ENCODE measurements around the gene CTXN1.
"Not testable (repeated sequence)": the region's sequence is repeated elsewhere in the genome, so short reads cannot be mapped to it uniquely, and the experiment has no call there.

The CTXN1 gene

DNA sequence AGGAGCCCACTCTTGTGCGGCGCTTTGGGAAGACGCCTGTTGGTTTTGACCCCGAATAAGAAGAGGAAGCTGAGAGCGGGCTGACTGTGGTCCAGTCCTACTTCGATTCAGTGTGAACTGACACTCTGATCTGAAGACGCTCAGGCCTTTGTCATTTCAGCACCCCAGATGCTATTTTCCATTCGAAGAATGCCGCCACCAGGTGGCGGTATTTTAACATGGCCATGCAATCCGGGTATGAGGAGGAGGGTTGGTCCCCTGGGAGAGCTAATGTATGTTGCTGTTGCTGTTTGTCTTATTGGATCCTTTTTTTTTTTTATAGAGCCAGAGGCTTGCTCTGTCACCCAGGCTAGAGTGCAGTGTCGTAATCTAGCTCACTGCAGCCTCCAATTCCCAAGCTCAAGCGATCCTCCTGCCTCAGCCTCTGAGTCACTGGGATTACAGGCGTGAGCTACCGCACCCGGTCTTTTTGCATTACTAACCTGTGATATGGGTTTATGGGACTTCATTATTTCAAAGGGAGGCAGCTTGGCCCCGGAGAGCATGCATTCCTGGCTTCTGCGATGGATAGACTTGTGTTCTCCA lies 18.3 kb upstream of the CTXN1 start:
- peak; percentile 71 for DNase-seq

DNA sequence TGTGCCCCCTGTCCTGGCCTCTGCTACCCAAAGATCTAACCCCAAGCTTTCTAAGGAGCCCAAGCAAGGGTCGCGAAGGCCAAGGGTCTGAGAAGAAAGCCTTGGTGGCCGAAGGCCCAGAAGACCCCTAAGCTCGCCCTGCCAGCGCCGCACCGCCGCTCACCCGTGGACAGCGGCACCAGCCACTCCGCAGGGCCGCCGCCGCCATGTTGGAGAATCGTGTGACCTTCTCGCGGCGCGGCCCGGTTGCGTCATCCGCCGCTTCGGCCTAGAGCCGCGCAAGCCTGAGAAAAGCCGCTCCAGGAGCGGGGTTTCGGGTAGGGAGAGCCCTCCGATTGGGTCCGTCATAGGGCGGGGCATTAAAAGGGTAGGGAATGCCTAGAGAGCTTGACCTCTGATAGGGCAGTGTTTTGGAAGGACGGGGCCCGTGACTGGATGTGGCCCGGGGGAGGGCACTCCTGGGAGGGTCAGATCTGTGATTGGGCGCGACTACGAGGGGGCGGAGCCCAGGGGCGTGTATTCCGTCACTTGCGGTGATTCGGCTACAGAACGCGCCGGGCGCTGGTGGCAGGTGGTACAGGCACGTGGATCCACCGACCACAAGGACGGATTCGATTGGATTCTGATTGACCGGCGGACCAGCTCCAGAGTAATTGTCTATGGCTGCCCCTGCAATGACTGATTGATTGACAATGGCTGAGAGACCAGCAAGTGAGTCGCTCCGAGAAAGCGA lies 17.7 kb upstream of the CTXN1 start, which contains the start of gene TIMM44:
Gene TIMM44 (minus strand): TSS at position 223 of the 733 bp plus-strand sequence. CDS start 15 bp downstream, at position 208.
- DNase-seq, result peak; percentile 99

- DNase-seq, result no peak
Observed at GRCh38 chr19:7942981-7943443, 17.1 kb upstream of the CTXN1 start.

DNA sequence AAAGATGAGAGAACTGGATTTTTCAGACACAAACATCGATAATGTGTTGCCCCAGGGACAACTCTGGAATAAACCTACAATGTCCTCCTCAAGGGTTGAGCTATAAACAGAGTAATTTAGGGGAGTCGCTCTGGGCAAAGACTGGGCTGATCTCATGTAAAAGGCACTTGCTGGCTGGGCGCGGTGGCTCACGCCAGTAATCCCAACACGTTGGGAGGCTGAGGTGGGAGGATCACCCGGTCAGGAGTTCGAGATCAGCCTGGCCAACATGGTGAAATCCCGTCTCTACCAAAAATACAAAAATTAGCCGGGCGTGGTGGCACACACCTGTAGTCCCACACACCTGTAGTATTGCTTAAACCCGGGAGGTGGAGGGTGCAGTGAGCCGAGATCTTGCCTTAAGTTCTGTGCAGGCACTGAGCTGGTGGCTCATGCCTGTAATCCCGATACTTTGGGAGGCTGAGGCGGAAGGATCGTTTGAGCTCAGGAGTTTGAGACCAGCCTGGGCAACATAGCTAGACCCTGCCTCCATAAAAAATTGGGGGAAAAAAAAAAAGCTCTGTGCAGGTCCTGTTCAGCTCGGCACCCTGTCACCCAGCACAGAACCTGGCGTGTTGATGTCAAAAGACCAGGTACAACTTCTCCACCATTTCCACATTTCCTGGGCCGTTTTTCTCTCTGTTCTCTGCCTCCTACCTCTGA lies 16.1 kb upstream of the CTXN1 start:
- DNase-seq, result no peak

- DNase-seq, result no peak
Observed at GRCh38 chr19:7940841-7941240, 14.9 kb upstream of the CTXN1 start.

GRCh38 chr19:7934766-7935165 lies 8.8 kb upstream of the CTXN1 start:
- DNase-seq, result no peak

DNA sequence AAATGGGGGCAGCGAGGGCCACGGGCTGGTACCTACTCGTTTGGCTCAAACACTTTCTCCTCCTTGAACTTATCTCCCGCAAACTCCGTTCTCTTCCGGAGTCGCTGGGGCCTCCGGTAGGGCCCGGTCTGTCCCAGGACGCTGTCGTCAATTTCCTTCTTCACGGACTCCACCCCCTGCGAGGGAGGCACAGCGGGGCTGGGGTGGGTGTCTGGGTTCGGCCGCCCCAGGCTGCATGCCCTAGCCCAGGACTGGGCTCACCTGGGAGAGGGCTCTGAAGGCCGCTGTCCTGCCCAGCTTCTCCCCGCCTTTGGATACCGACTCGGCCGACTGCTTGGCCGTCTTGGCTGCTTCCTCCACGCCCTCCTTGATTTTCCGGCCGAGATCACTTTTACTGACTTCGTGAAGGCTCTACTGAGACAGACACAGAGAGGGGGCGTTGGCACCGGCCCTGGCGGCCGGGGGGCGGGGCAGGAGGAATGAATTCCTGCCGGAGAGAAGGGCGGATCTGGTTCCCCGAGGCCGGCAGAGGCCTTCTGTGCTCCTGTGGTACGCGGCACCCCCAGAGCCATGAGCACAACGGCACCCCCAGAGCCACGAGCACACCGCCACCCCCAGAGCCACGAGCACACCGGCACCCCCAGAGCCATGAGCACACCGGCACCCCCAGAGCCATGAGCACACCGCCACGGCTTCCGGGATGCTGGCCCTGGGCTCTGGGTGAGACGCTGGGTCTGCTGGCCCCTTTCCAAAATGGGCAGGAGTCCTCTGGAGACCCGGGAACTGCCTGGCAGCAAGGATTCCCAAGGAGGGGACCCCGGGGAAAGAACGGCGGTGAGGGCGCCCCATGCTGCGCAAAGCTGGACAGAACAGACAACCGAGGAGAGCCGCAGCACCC lies 8.1 kb upstream of the CTXN1 start:
- no peak for DNase-seq

GRCh38 chr19:7933411-7933810 lies 7.5 kb upstream of the CTXN1 start:
- no peak for DNase-seq

- DNase-seq, result no peak
Observed at GRCh38 chr19:7932930-7933300, 7.0 kb upstream of the CTXN1 start.

DNA sequence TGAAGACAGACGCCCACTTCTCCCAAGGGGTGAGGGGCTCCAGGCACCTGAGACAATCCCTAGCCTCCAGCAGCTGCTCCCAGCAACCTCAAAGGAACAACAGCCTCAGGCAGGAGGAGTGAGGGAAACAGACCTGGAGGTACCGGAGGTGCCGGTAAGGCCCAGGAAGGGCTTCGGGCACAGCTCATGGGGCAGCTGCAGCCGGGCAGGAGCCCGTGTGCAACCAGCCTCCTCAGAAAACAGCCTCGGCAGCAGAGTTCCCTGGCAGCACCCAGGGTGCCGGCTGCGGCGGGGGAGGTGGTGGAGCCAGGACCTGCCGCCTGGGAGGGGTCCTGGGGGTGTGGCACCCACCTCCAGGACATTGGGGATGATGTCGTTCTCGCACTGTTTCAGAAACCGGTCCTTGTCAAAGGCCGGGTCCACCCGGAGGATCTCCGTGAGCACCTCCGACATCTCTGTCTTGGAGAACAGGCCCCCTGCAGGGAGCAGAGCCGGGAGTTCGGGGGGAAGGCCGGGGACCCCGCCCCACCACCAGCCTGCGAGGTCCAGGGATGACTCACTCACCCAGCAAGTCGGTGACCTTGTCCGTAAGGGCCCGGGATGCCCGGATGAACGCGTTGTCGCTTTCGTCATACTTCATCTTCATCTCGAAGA lies 6.5 kb upstream of the CTXN1 start:
- DNase-seq, result no peak

DNA sequence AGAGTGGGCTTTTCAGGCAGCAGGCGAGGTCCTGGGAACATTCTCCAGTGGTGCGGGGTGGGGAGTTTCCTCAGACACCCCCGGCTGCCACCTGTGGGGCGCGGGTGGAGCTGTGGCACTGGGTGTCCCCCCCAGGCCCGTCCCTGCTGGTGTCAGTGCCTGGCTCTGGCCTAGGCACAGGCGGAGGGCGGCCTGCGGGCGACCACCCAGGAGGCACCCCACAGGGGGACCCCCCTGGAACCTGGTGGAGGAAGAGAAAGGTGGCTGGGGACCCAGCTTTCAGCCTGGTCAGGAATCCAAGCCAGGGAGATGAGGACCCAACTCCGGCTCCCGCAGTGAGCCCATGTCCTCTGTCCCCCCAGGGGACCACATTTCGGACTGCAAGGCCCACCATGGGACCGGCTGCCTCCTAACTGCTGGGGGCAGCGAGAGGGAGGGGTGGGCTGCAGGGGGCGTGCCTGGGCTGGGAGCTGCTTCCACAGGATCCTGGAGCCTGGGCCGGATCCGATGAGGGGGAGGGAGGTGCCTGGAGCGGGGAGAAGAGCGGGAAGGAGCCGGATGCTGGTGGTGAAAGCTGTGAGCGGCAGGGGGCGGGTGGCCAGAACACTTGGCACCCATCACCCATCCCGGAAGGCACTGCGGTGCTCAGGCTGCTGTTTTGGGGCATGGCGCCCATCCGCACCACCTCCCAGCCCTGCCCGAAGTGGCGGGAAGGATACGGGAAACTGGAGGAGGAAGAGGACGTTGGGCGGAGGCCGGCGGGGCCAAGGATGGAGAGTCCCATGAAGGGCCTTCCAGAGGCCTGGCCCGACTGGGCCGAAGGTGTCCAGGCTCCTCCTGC lies 5.5 kb upstream of the CTXN1 start:
- DNase-seq, result no peak

GRCh38 chr19:7930765-7931164 lies 4.8 kb upstream of the CTXN1 start:
- DNase-seq, result no peak

GRCh38 chr19:7930030-7930429 lies 4.1 kb upstream of the CTXN1 start:
- DNase-seq, result not testable (repeated sequence)

DNA sequence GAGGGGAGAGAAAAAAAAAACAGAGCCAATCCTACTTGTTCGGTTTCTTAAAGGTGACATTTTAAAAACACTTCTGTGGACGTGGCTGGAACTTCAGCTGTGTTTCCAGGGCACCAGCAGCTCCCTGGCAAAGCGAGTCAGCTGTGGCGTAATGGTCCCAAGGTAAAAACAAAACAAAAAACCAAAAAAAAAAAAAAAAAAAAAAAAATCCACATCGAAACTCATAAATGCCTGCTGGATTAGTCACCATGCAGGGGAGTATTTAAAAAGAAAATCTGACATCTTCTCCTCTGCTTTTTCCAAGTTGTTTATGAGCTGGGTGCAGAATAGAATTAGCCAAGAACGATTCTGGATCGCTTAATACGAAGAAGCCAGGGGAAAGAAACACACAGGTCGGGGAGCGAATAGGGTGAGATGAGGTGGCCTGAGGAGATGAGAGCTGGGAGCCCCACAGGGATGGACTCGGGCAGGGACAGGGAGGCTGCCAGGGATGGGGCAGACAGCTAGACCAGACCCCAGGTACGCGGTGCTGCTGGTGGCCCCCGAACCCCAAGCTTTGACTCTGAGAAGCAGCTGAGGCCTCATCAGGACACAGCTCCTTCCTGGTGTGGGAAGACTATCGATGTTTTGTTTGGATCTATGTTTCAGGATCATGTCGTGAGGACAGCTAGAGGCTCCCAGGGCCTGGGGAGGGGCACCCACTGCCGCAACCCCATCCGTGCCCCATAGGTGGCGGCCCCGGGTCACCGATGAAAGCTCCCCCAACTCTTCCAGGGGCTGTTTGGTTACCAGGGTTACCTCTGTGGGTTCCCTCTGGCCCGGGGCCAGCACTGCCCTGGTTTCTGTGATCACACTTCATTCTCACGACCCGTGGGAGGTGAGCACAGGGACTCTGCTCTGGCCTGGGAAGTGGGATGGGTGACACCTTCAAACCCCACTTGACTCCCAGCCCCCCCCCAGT lies 3.1 kb upstream of the CTXN1 start:
- no peak for DNase-seq

GRCh38 chr19:7928334-7928706 lies 2.4 kb upstream of the CTXN1 start:
- no peak for DNase-seq

GRCh38 chr19:7927605-7928333 lies 1.8 kb upstream of the CTXN1 start:
- no peak for DNase-seq

GRCh38 chr19:7926727-7927604 lies 1.0 kb upstream of the CTXN1 start:
- no peak for DNase-seq

GRCh38 chr19:7925171-7925851 lies 624 bp downstream of the CTXN1 start:
- DNase-seq, result peak; percentile 34
